ENCODE data around the gene RAD51B.
"Not testable (repeated sequence)": the region's sequence is repeated elsewhere in the genome, so short reads cannot be mapped to it uniquely, and the experiment has no call there.

RAD51B gene

GRCh38 chr14:68662392-68662791 lies 842.8 kb downstream of the RAD51B start:
- Histone ChIP-seq H3K36me3 (no peaks in the 10 kb centered on the region), H3K9ac (no peak overlapping the region), H3K4me3 (no peak overlapping the region), H4K20me1 (no peaks in the 10 kb centered on the region), H3K9me3 (replicated peaks in 1 of 11) (peaks cover 0 to 38% (median 12%) of the 10 kb centered on the region in 11 experiments; a peak in 10 of 22 replicates), H3K4me2 (peak overlapping the region in 4 of 11 experiments; percentile 44 to 81 (median 62); a peak in 8 of 22 replicates), H3K27me3 (no peaks in the 10 kb centered on the region), H3K27ac (peak overlapping the region in 5 of 11 experiments; percentile 1 to 42 (median 23); a peak in 7 of 22 replicates), H3K4me1 (peaks cover 64 to 92% (median 84%) of the 10 kb centered on the region in 10 experiments)
- no peak for TF ChIP-seq Cebpa-rat (IDR thresholded peaks at IDR 0.05)

GRCh38 chr14:68662826-68663225 lies 843.2 kb downstream of the RAD51B start:
- Histone ChIP-seq H3K4me2 (peak overlapping the region in 10 of 11 experiments; percentile 1 to 81 (median 32); a peak in 9 of 22 replicates), H3K9me3 (replicated peaks in 1 of 11) (peaks cover 0 to 41% (median 12%) of the 10 kb centered on the region in 11 experiments; a peak in 10 of 22 replicates), H3K27ac (peak overlapping the region in 6 of 11 experiments; percentile 1 to 42 (median 34); a peak in 9 of 22 replicates), H3K4me1 (peaks cover 69 to 96% (median 88%) of the 10 kb centered on the region in 10 experiments)
- H3K36me3 ChIP-seq, H3K27me3 ChIP-seq, H4K20me1 ChIP-seq, H3K9ac ChIP-seq, H3K4me3 ChIP-seq: not testable (repeated sequence)

GRCh38 chr14:68663385-68664076 lies 844.0 kb downstream of the RAD51B start:
- Histone ChIP-seq H3K36me3 (no peaks in the 10 kb centered on the region; a peak in 1 of 22 replicates), H3K4me2 (peak overlapping the region; percentile 1 to 87 (median 42); a peak in 15 of 22 replicates), H3K27ac (peak overlapping the region in 4 of 11 experiments; percentile 32 to 42 (median 36); a peak in 6 of 22 replicates), H3K9ac (no peak overlapping the region), H3K4me3 (no peak overlapping the region), H3K9me3 (replicated peaks in 1 of 11) (peaks cover 0 to 48% (median 12%) of the 10 kb centered on the region in 11 experiments; a peak in 10 of 22 replicates), H3K4me1 (peaks cover 76 to 99% (median 91%) of the 10 kb centered on the region in 10 experiments), H3K27me3 (no peaks in the 10 kb centered on the region), H4K20me1 (no peaks in the 10 kb centered on the region)
- no peak for TF ChIP-seq Cebpa-rat (IDR thresholded peaks at IDR 0.05)

GRCh38 chr14:68664225-68664681 lies 844.7 kb downstream of the RAD51B start:
- peaks cover 77 to 99% (median 91%) of the 10 kb centered on the region in 10 experiments for H3K4me1 ChIP-seq
- no peaks in the 10 kb centered on the region; a peak in 1 of 22 replicates for H3K36me3 ChIP-seq
- no peak overlapping the region for H3K9ac ChIP-seq
- peak overlapping the region in 10 of 11 experiments; percentile 2 to 87 (median 48); a peak in 13 of 22 replicates for H3K4me2 ChIP-seq
- peak overlapping the region in 6 of 11 experiments; percentile 7 to 44 (median 9); a peak in 7 of 22 replicates for H3K27ac ChIP-seq
- H3K27me3 ChIP-seq = no peaks in the 10 kb centered on the region
- no peak overlapping the region for H3K4me3 ChIP-seq
- TF ChIP-seq Cebpa-rat (IDR thresholded peaks at IDR 0.05) = no peak
- H3K9me3 ChIP-seq (replicated peaks in 1 of 11) = peaks cover 0 to 50% (median 12%) of the 10 kb centered on the region in 11 experiments; a peak in 10 of 22 replicates
- no peaks in the 10 kb centered on the region for H4K20me1 ChIP-seq

GRCh38 chr14:68665131-68665530 lies 845.6 kb downstream of the RAD51B start:
- H3K9ac ChIP-seq = no peak overlapping the region
- H3K4me1 ChIP-seq = peaks cover 81 to 100% (median 93%) of the 10 kb centered on the region in 10 experiments
- peak overlapping the region in 6 of 11 experiments; percentile 9 to 55 (median 39); a peak in 8 of 22 replicates for H3K27ac ChIP-seq
- H3K27me3 ChIP-seq = no peaks in the 10 kb centered on the region
- no peaks in the 10 kb centered on the region; a peak in 1 of 22 replicates for H3K36me3 ChIP-seq
- peaks cover 0 to 50% (median 12%) of the 10 kb centered on the region in 11 experiments; a peak in 10 of 22 replicates for H3K9me3 ChIP-seq (replicated peaks in 1 of 11)
- peak overlapping the region in 10 of 11 experiments; percentile 4 to 87 (median 72); a peak in 15 of 22 replicates for H3K4me2 ChIP-seq
- no peaks in the 10 kb centered on the region for H4K20me1 ChIP-seq
- TF ChIP-seq Cebpa-rat (IDR thresholded peaks at IDR 0.05) = no peak
- H3K4me3 ChIP-seq = no peak overlapping the region

GRCh38 chr14:68665792-68666204 lies 846.2 kb downstream of the RAD51B start:
- Histone ChIP-seq H3K4me3 (no peak overlapping the region), H3K36me3 (no peaks in the 10 kb centered on the region; a peak in 1 of 22 replicates), H4K20me1 (no peaks in the 10 kb centered on the region), H3K9ac (0 out of 22 replicates have a peak overlapping the region, but pooled peaks of 2 of the 11 experiments have one; percentile 0 to 3), H3K27ac (peak overlapping the region in 10 of 11 experiments; percentile 15 to 55 (median 34); a peak in 14 of 22 replicates), H3K4me2 (peak overlapping the region; percentile 44 to 87 (median 75)), H3K27me3 (no peaks in the 10 kb centered on the region), H3K9me3 (replicated peaks in 1 of 11) (peaks cover 0 to 46% (median 12%) of the 10 kb centered on the region in 11 experiments; a peak in 10 of 22 replicates), H3K4me1 (peaks cover 83 to 100% (median 95%) of the 10 kb centered on the region in 10 experiments)
- TF ChIP-seq Cebpa-rat (IDR thresholded peaks at IDR 0.05) = no peak

GRCh38 chr14:68666236-68666635 lies 846.7 kb downstream of the RAD51B start:
- H3K36me3 ChIP-seq = no peaks in the 10 kb centered on the region; a peak in 1 of 22 replicates
- H3K4me1 ChIP-seq = peaks cover 83 to 100% (median 95%) of the 10 kb centered on the region in 10 experiments
- no peak for TF ChIP-seq Cebpa-rat (IDR thresholded peaks at IDR 0.05)
- H3K27ac ChIP-seq = peak overlapping the region in 10 of 11 experiments; percentile 15 to 55 (median 34); a peak in 14 of 22 replicates
- no peaks in the 10 kb centered on the region for H4K20me1 ChIP-seq
- H3K27me3 ChIP-seq = no peaks in the 10 kb centered on the region
- H3K9me3 ChIP-seq (replicated peaks in 1 of 11) = peaks cover 0 to 42% (median 12%) of the 10 kb centered on the region in 11 experiments; a peak in 10 of 22 replicates
- H3K9ac ChIP-seq = 0 out of 22 replicates have a peak overlapping the region, but pooled peaks of 2 of the 11 experiments have one; percentile 0 to 3
- H3K4me3 ChIP-seq = no peak overlapping the region
- H3K4me2 ChIP-seq = peak overlapping the region; percentile 44 to 87 (median 75)

GRCh38 chr14:68666899-68667298 lies 847.3 kb downstream of the RAD51B start:
- no peak overlapping the region for H3K4me3 ChIP-seq
- no peak overlapping the region for H3K9ac ChIP-seq
- H3K36me3 ChIP-seq = no peaks in the 10 kb centered on the region; a peak in 1 of 22 replicates
- peak overlapping the region; percentile 55 to 87 (median 75) for H3K4me2 ChIP-seq
- peak overlapping the region in 6 of 11 experiments; percentile 31 to 91 (median 84); a peak in 9 of 22 replicates for H3K27ac ChIP-seq
- peaks cover 0 to 37% (median 12%) of the 10 kb centered on the region in 11 experiments; a peak in 9 of 22 replicates for H3K9me3 ChIP-seq (replicated peaks in 1 of 11)
- TF ChIP-seq Cebpa-rat (IDR thresholded peaks at IDR 0.05) = no peak
- H4K20me1 ChIP-seq = no peaks in the 10 kb centered on the region
- no peaks in the 10 kb centered on the region for H3K27me3 ChIP-seq
- peaks cover 83 to 100% (median 95%) of the 10 kb centered on the region in 10 experiments for H3K4me1 ChIP-seq
